Neural progenitor cell (in vitro differentiated cells): ENCODE measurements around the gene MAFF. TPM values are rescaled to one million over a fixed set of nuclear protein-coding genes. Genes with fewer than 3 reads are reported as not detected.

Experiments used
- DNase-seq: peaks from one replicate; pipeline ENCODE4 v3.0.0-alpha.2; 2016; ENCODE audit warnings: low spot score
- H2AFZ ChIP-seq: fragments of 200-600 bp; sonication (generic); replicated peaks from 2 replicates; pipeline ENCODE4 v1.6.1; 2016; ENCODE audit warnings: antibody characterized with exemption
- H3F3A ChIP-seq: fragments of 200-600 bp; sonication (generic); 2 replicates; pipeline ENCODE4 v1.6.1; 2016; ENCODE audit warnings: antibody characterized with exemption, low read depth
- H3K27ac ChIP-seq: fragments of 200-600 bp; sonication (generic); 2 replicates; pipeline ENCODE4 v1.5.1; 2016; ENCODE audit warnings: mild to moderate bottlenecking
- H3K27me3 ChIP-seq: fragments of 200-600 bp; sonication (generic); 2 replicates; pipeline ENCODE4 v1.6.1; 2016; ENCODE audit warnings: mild to moderate bottlenecking, moderate library complexity
- H3K36me3 ChIP-seq: fragments of 200-600 bp; sonication (generic); 2 replicates; pipeline ENCODE4 v1.5.1; 2016
- H3K4me1 ChIP-seq: fragments of 200-600 bp; sonication (generic); 2 replicates; pipeline ENCODE4 v1.6.1; 2016; ENCODE audit warnings: mixed run types
- H3K4me2 ChIP-seq: fragments of 200-600 bp; sonication (generic); 2 replicates; pipeline ENCODE4 v1.6.1; 2016
- H3K4me3 ChIP-seq: fragments of 200-600 bp; sonication (generic); 2 replicates; pipeline ENCODE4 v1.5.1; 2016
- H3K79me2 ChIP-seq: fragments of 200-600 bp; sonication (generic); 2 replicates; pipeline ENCODE4 v1.6.1; 2016; ENCODE audit warnings: low read depth
- H3K9ac ChIP-seq: fragments of 200-600 bp; sonication (generic); 2 replicates; pipeline ENCODE4 v1.6.1; 2016
- H3K9me3 ChIP-seq: fragments of 200-600 bp; sonication (generic); 2 replicates; pipeline ENCODE4 v1.5.1; 2016; ENCODE audit warnings: low read depth
- H4K20me1 ChIP-seq: fragments of 200-600 bp; sonication (generic); 2 replicates; pipeline ENCODE4 v1.6.1; 2016; ENCODE audit warnings: low read depth
- H3K27ac Mint-ChIP-seq: 3 replicates; pipeline ENCODE4 v1.8.0; 2021; ENCODE audit warnings: mixed read lengths
- H3K27me3 Mint-ChIP-seq: 2 replicates; pipeline ENCODE4 v1.8.0; 2022; ENCODE audit warnings: low read depth, mild to moderate bottlenecking, inconsistent platforms, moderate library complexity, mixed read lengths; ENCODE audit not compliant: insufficient read depth
- H3K36me3 Mint-ChIP-seq: 3 replicates; pipeline ENCODE4 v1.8.0; 2021; ENCODE audit warnings: mixed read lengths
- H3K4me1 Mint-ChIP-seq: 3 replicates; pipeline ENCODE4 v1.8.0; 2021; ENCODE audit warnings: mixed read lengths
- H3K4me3 Mint-ChIP-seq: 3 replicates; pipeline ENCODE4 v1.8.0; 2021; ENCODE audit warnings: mild to moderate bottlenecking, moderate library complexity, mixed read lengths
- H3K9me3 Mint-ChIP-seq: 3 replicates; pipeline ENCODE4 v1.8.0; 2020; ENCODE audit warnings: mixed read lengths
- EZH2 ChIP-seq: fragments of 200-600 bp; sonication (generic); IDR thresholded peaks from 2 replicates; pipeline ENCODE4 v1.6.1; 2017; ENCODE audit warnings: antibody characterized with exemption, mild to moderate bottlenecking, moderate library complexity
- EZH2phosphoT487 ChIP-seq: fragments of 200-600 bp; sonication (generic); IDR thresholded peaks from 2 replicates; pipeline ENCODE4 v1.6.1; 2017; ENCODE audit warnings: antibody characterized with exemption
- total RNA-seq: library from RNA; depleted of rRNA; stranded (reverse); fragments of >200 nt; gene quantifications from 2 replicates; pipeline ENCODE4 v1.2.3, GENCODE V29; 2015; ENCODE audit warnings: low replicate concordance
- TF ChIP-seq, protein P1 (sequence below): fragments of 200-600 bp; sonication (generic); IDR thresholded peaks from 2 replicates; pipeline ENCODE4 v1.5.1; 2017; ENCODE audit warnings: antibody characterized with exemption, mild to moderate bottlenecking

MAFF gene
- total RNA-seq, 1 donor from 2014 or later = 0.90 TPM

GRCh38 chr22:38238519-38239071, 36.8 kb downstream of the MAFF start:
- Histone ChIP-seq H4K20me1 (no peaks in the 10 kb centered on the region), H3K9ac (no peak overlapping the region), H3K4me2 (no peak overlapping the region), H3K4me1 (peaks cover 27% of the 10 kb centered on the region), H3K4me3 (no peak overlapping the region), H3K27ac (no peak overlapping the region), H3F3A (peaks cover 30% of the 10 kb centered on the region), H3K9me3 (no peaks in the 10 kb centered on the region), H3K27me3 (no peaks in the 10 kb centered on the region), H3K79me2 (no peaks in the 10 kb centered on the region), H2AFZ (no peak overlapping the region), H3K36me3 (no peaks in the 10 kb centered on the region)
- H3K4me3 Mint-ChIP-seq = no peak overlapping the region
- H3K27me3 Mint-ChIP-seq = no peaks in the 10 kb centered on the region
- peaks cover 41% of the 10 kb centered on the region for H3K4me1 Mint-ChIP-seq
- H3K27ac Mint-ChIP-seq = no peak overlapping the region
- TF ChIP-seq EZH2 (no peak), EZH2phosphoT487 (no peak)
- TF ChIP-seq, protein P1, sequence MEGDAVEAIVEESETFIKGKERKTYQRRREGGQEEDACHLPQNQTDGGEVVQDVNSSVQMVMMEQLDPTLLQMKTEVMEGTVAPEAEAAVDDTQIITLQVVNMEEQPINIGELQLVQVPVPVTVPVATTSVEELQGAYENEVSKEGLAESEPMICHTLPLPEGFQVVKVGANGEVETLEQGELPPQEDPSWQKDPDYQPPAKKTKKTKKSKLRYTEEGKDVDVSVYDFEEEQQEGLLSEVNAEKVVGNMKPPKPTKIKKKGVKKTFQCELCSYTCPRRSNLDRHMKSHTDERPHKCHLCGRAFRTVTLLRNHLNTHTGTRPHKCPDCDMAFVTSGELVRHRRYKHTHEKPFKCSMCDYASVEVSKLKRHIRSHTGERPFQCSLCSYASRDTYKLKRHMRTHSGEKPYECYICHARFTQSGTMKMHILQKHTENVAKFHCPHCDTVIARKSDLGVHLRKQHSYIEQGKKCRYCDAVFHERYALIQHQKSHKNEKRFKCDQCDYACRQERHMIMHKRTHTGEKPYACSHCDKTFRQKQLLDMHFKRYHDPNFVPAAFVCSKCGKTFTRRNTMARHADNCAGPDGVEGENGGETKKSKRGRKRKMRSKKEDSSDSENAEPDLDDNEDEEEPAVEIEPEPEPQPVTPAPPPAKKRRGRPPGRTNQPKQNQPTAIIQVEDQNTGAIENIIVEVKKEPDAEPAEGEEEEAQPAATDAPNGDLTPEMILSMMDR = no peak
- no peaks in the 10 kb centered on the region for H3K9me3 Mint-ChIP-seq
- H3K36me3 Mint-ChIP-seq = peaks cover 19% of the 10 kb centered on the region
- DNase-seq = no peak

DNA sequence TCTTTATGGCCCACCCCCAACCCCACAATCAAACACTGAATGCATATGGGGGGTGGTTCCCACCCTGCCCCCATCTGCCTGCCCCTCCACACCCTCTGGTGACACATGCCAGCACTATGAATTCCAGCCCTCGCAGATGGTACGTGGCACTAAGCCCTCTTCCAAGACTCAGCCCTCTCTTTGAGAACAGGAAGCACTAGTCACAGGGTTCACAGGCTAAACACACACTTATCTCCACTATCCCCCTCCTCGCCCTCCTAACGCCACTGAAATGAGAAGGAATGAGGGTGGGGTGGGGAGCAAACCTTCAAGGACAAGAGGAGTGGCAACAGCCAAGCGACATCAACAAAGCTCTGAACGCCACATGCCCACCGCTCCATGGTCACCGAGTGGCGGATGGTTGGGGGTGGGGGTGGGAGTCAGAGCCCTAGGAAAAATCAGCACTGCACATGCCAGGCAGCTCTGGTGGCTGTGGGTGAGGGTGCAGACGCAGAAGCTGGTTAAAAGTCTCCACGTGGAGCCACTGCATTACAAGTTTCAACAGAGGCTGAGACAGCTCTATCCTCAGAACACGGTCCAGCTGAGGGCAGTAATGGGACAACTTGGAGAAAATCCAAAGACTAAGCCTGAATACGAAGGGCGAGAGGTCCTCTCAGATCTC, 37.4 kb downstream of the MAFF start:
- peaks cover 47% of the 10 kb centered on the region for H3K4me1 Mint-ChIP-seq
- peaks cover 30% of the 10 kb centered on the region for H3F3A ChIP-seq
- H3K4me2 ChIP-seq = no peak overlapping the region
- no peak overlapping the region for H3K4me3 ChIP-seq
- H3K4me3 Mint-ChIP-seq = no peak overlapping the region
- no peak overlapping the region for H3K27ac Mint-ChIP-seq
- peaks cover 22% of the 10 kb centered on the region for H3K36me3 Mint-ChIP-seq
- no peaks in the 10 kb centered on the region for H3K9me3 Mint-ChIP-seq
- H3K9me3 ChIP-seq = no peaks in the 10 kb centered on the region
- H4K20me1 ChIP-seq = no peaks in the 10 kb centered on the region
- H3K9ac ChIP-seq = no peak overlapping the region
- no peak for DNase-seq
- H3K27me3 ChIP-seq = no peaks in the 10 kb centered on the region
- no peak for TF ChIP-seq EZH2
- TF ChIP-seq EZH2phosphoT487 = no peak
- TF ChIP-seq, protein P1 = no peak
- no peak overlapping the region for H3K27ac ChIP-seq
- H3K27me3 Mint-ChIP-seq = no peaks in the 10 kb centered on the region
- peaks cover 28% of the 10 kb centered on the region for H3K4me1 ChIP-seq
- H3K36me3 ChIP-seq = no peaks in the 10 kb centered on the region
- no peak overlapping the region for H2AFZ ChIP-seq
- no peaks in the 10 kb centered on the region for H3K79me2 ChIP-seq

DNA sequence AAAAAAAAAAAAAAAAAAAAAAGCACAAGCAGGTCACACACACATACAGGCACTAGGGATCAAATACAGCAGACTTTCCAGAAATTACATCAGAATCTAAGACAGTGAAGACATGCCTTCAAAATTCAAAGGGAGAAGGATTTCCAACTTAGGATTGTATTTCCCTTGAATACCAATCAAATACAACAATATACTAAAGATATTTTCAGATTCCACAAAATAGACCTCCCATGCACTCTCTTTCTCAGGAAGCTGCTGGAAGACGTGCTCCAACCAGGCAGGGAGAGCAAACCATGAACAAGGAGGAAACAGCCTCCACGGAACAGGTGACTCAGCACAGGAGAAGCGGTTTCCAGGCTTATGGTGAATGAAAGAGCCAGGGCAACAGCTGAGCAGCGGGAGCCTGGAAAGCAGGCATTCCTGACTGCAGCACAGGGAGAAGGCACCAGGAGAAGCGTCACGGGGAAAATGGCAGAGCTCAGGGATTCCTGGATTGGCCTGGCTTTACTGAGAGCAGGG, 39.0 kb downstream of the MAFF start:
- Histone ChIP-seq H3K36me3 (no peaks in the 10 kb centered on the region), H3K27ac (peak overlapping the region; percentile 48), H3K4me3 (no peak overlapping the region), H2AFZ (no peak overlapping the region), H3F3A (peaks cover 30% of the 10 kb centered on the region), H4K20me1 (no peaks in the 10 kb centered on the region), H3K27me3 (no peaks in the 10 kb centered on the region), H3K9me3 (no peaks in the 10 kb centered on the region), H3K79me2 (no peaks in the 10 kb centered on the region), H3K9ac (no peak overlapping the region), H3K4me2 (peak overlapping the region; percentile 43), H3K4me1 (peaks cover 28% of the 10 kb centered on the region)
- TF ChIP-seq EZH2 (no peak), EZH2phosphoT487 (no peak)
- TF ChIP-seq, protein P1 = no peak
- H3K36me3 Mint-ChIP-seq = peaks cover 18% of the 10 kb centered on the region
- H3K4me3 Mint-ChIP-seq = peak overlapping the region; percentile 57
- peaks cover 44% of the 10 kb centered on the region for H3K4me1 Mint-ChIP-seq
- no peaks in the 10 kb centered on the region for H3K9me3 Mint-ChIP-seq
- peak; percentile 84 for DNase-seq
- H3K27ac Mint-ChIP-seq = peak overlapping the region; percentile 70
- no peaks in the 10 kb centered on the region for H3K27me3 Mint-ChIP-seq
